ENCODE data around the gene MT1M.

The MT1M gene

DNA sequence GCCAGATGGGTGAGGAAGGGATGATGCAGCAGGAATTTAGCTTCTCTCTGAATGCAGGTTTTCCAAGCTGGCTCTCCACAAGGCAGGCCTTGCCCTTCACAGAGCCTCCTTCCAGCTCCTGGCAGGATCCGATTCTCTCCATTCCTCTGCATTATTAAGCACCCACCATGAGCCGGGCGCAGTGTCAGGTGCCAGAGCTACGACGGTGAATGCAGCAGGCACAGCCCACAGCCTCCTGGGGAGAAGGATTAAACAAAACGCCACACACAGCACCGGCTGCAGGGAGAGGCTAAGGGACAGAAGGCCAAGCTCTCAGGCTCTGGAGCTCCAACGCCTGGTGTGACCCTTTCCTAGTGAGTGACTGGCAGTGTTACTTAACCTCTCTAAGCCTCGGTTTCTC, 31.1 kb upstream of the MT1M start:
- H3K27ac ChIP-seq (replicated peaks), result no peak overlapping the region
- TF ChIP-seq, protein P1, sequence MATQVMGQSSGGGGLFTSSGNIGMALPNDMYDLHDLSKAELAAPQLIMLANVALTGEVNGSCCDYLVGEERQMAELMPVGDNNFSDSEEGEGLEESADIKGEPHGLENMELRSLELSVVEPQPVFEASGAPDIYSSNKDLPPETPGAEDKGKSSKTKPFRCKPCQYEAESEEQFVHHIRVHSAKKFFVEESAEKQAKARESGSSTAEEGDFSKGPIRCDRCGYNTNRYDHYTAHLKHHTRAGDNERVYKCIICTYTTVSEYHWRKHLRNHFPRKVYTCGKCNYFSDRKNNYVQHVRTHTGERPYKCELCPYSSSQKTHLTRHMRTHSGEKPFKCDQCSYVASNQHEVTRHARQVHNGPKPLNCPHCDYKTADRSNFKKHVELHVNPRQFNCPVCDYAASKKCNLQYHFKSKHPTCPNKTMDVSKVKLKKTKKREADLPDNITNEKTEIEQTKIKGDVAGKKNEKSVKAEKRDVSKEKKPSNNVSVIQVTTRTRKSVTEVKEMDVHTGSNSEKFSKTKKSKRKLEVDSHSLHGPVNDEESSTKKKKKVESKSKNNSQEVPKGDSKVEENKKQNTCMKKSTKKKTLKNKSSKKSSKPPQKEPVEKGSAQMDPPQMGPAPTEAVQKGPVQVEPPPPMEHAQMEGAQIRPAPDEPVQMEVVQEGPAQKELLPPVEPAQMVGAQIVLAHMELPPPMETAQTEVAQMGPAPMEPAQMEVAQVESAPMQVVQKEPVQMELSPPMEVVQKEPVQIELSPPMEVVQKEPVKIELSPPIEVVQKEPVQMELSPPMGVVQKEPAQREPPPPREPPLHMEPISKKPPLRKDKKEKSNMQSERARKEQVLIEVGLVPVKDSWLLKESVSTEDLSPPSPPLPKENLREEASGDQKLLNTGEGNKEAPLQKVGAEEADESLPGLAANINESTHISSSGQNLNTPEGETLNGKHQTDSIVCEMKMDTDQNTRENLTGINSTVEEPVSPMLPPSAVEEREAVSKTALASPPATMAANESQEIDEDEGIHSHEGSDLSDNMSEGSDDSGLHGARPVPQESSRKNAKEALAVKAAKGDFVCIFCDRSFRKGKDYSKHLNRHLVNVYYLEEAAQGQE (IDR thresholded peaks at IDR 0.05; ENCODE audit: insufficient replicate concordance, low read depth), result no peak
- TF ChIP-seq GABPA (IDR thresholded peaks at IDR 0.05; ENCODE audit: low read depth) (no peak), SPI1 (IDR thresholded peaks at IDR 0.05; ENCODE audit: borderline replicate concordance, low read depth) (no peak), POLR2AphosphoS5 (IDR thresholded peaks at IDR 0.05; ENCODE audit: low read depth) (no peak)
- TF ChIP-seq, protein P2, sequence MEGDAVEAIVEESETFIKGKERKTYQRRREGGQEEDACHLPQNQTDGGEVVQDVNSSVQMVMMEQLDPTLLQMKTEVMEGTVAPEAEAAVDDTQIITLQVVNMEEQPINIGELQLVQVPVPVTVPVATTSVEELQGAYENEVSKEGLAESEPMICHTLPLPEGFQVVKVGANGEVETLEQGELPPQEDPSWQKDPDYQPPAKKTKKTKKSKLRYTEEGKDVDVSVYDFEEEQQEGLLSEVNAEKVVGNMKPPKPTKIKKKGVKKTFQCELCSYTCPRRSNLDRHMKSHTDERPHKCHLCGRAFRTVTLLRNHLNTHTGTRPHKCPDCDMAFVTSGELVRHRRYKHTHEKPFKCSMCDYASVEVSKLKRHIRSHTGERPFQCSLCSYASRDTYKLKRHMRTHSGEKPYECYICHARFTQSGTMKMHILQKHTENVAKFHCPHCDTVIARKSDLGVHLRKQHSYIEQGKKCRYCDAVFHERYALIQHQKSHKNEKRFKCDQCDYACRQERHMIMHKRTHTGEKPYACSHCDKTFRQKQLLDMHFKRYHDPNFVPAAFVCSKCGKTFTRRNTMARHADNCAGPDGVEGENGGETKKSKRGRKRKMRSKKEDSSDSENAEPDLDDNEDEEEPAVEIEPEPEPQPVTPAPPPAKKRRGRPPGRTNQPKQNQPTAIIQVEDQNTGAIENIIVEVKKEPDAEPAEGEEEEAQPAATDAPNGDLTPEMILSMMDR (IDR thresholded peaks at IDR 0.05; ENCODE audit: insufficient read depth, low read length), result no peak
- H3K4me3 ChIP-seq (replicated peaks; ENCODE audit: insufficient read depth, low read length), result no peak overlapping the region
- H3K27me3 ChIP-seq (ENCODE audit: insufficient read depth, poor library complexity, severe bottlenecking), result no peaks in the 10 kb centered on the region
- no peak for DNase-seq (ENCODE audit: low read depth in 1 of 2, low spot score in 1 of 2)

DNA sequence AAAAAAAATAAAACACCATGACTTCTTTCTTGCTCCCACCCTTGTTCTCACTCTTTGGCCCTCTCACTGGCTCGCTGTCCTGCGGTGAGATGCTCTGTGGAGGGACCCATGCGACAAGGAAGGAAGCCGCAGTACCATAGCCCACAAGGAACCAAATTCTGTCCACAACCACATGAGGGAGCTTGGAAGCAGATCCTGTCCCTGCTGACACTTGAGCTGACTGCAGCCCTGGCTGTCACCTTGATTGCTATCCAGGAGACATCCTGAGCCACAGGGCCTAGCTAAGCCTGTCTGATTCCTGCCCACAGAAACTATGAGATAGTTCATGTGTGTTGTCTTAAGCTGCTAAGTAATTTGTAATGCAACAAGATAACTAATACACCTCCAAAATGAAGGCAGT, 28.9 kb upstream of the MT1M start:
- Histone ChIP-seq H3K4me3 (replicated peaks; ENCODE audit: insufficient read depth, low read length) (no peak overlapping the region), H3K27me3 (ENCODE audit: insufficient read depth, poor library complexity, severe bottlenecking) (no peaks in the 10 kb centered on the region), H3K27ac (replicated peaks) (no peak overlapping the region)
- TF ChIP-seq, protein P1 (IDR thresholded peaks at IDR 0.05; ENCODE audit: insufficient replicate concordance, low read depth), result no peak
- TF ChIP-seq POLR2AphosphoS5 (IDR thresholded peaks at IDR 0.05; ENCODE audit: low read depth) (no peak), SPI1 (IDR thresholded peaks at IDR 0.05; ENCODE audit: borderline replicate concordance, low read depth) (no peak), GABPA (IDR thresholded peaks at IDR 0.05; ENCODE audit: low read depth) (no peak)
- TF ChIP-seq, protein P2 (IDR thresholded peaks at IDR 0.05; ENCODE audit: insufficient read depth, low read length), result peak; percentile 21
- DNase-seq (ENCODE audit: low read depth in 1 of 2, low spot score in 1 of 2), result peak in 1 of 2 experiments; percentile 62

DNA sequence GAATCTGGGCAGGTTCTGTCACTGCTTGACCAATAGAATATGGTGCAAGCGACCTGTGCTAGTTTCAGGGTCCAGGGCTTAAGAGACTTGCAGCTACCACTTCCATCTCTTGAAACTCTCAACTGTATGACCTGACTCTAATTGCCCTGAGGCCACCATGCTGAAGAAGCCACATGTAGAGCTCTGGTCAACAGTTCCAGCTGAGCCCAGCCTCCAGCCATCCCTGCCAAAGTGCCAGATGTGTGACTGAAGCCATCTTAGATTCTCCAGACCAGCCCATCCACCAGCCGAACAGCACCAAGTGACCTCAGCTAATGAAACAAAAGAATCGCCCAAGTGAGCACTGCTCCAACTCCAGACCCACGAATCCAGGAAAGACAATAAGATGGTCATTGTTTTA, 27.5 kb upstream of the MT1M start:
- DNase-seq (ENCODE audit: low read depth in 1 of 2, low spot score in 1 of 2), result no peak
- H3K4me3 ChIP-seq (replicated peaks; ENCODE audit: insufficient read depth, low read length), result no peak overlapping the region
- no peak overlapping the region for H3K27ac ChIP-seq (replicated peaks)
- no peaks in the 10 kb centered on the region for H3K27me3 ChIP-seq (ENCODE audit: insufficient read depth, poor library complexity, severe bottlenecking)
- TF ChIP-seq SPI1 (IDR thresholded peaks at IDR 0.05; ENCODE audit: borderline replicate concordance, low read depth), result no peak
- no peak for TF ChIP-seq POLR2AphosphoS5 (IDR thresholded peaks at IDR 0.05; ENCODE audit: low read depth)
- TF ChIP-seq, protein P2 (IDR thresholded peaks at IDR 0.05; ENCODE audit: insufficient read depth, low read length), result no peak
- TF ChIP-seq GABPA (IDR thresholded peaks at IDR 0.05; ENCODE audit: low read depth), result no peak
- TF ChIP-seq, protein P1 (IDR thresholded peaks at IDR 0.05; ENCODE audit: insufficient replicate concordance, low read depth), result no peak

All from HL-60 (cell line).